HG03439 (cell line): ENCODE measurements around the gene PCDHGA1.

Source experiments
- ATAC-seq: cut with Tn5 transposase; IDR thresholded peaks from one replicate; pipeline ENCODE4 v1.9.1; 2021; ENCODE audit warnings: mild to moderate bottlenecking, moderate library complexity; ENCODE audit not compliant: unreplicated experiment

Gene PCDHGA1

GRCh38 chr5:141527426-141527825, 197.1 kb downstream of the PCDHGA1 start:
- no peak for ATAC-seq

DNA sequence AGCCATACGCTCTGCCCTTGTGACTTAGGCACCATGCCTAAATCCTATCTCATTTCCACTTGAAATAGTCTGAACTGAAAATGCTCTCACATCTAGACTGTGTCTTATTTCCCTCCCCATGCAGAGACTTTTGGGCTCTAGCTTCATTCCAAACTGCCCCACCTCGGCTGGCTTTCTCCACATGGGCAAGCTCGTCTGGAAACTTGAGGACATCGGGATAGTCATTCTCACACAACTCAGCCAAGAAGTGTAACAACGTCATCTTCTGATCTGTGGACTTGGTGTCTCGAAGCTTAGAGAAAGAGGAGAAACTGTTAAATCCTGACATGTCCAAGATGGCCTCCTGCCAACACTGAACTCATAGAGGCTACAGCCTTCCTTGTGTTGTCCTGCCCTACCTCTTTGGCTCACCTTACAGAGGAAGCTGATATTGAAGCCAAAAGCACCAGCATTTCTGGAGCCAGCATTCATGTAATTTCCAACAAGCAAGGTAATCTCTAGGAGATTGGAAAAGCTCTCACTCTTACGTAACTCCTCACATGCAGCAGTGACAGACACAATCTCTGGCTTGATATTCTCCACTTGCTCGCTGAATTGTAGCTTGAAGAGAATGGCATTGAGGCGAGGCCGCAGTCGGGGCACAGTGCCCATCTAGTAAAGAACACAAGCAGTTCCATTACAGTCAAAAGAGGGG, 198.1 kb downstream of the PCDHGA1 start:
- no peak for ATAC-seq

- no peak for ATAC-seq
These were observed 198.7 kb downstream of the PCDHGA1 start for GRCh38 chr5:141529002-141529401.

DNA sequence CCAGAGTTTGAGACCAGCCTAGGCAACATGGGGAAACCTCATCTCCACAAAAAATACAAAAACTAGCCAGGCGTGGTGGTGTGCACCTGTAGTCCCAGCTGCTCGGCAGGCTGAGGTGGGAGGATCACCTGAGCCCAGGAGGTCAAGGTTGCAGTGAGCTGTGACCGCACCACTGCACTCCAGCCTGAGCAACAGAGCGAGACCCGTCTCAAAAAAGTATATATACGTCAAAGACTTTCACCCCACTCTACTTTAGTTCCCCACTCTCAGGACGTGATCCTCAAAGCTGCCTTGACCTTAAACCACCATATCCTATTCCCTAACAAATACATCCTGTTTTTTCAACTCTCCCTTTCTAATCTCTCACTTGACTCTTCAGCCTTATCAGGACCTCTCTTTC, 199.6 kb downstream of the PCDHGA1 start:
- no peak for ATAC-seq

DNA sequence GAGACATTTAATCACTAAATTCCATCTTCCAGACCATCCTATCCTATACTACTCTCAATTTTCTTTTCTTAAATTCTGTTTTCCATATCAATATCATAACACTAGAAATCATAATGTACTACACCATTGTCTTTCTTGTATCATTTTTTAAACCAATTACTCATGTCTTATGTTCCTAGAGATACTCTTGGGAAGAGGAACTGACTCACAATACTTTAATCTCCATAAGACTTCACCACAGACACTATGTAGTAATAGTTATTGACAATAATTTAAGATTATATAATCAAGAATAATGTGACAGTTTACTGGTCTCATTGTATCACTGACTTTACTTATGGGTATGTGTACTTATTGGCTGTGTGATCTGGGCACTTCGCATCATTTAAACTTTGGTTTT, 202.4 kb downstream of the PCDHGA1 start:
- ATAC-seq, result no peak

GRCh38 chr5:141533897-141534296, 203.6 kb downstream of the PCDHGA1 start:
- no peak for ATAC-seq

DNA sequence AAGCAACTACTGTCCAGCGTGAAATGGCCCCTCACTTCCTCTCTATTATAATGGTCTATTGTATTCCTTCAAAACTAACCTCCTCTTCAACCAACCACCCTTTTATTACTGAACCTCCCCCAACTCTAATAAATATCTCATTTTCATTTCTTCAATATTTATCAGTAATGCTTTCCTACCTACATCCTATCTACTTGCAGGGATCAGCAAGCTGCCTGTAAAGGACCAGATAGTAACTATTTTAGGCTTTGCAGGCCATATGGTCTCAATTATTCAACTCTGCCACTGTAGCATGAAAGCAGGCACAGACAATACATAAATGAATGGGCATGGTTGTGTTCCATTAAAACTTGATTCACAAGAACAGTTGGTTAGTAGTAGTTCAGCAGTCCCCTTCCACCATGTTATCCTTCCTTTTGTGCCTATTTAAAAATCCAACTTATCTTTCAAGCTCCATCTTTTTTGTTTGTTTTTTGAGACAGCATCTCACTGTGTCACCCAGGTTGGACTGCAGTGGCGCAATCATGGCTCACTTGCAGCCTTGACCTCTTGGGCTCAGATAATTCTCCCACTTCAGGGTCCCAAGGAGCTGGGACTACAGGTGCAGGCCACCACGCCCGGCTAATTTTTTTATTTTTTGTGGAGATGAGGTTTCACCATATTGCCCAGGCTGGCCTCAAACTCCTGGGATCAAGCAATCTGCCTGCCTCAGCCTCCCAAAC, 204.3 kb downstream of the PCDHGA1 start:
- no peak for ATAC-seq

DNA sequence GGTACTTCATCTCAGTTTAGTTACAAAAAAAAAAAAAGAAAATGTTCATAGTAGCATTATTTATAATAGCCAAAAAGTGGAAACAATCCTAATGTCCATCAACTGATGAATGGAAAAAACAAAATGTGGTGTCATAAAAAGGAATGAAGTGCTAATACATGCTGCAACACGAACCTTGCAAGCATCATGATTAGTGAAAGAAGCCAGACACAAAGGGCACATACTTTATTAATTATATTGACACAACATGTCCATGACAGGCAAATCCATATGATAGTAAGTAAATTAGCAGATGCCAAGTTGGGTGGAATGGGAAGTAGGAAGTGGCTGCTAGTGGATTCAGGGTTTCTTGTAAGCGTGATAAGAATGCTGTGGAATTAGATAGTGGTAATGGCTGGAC, 212.7 kb downstream of the PCDHGA1 start:
- ATAC-seq, result no peak

DNA sequence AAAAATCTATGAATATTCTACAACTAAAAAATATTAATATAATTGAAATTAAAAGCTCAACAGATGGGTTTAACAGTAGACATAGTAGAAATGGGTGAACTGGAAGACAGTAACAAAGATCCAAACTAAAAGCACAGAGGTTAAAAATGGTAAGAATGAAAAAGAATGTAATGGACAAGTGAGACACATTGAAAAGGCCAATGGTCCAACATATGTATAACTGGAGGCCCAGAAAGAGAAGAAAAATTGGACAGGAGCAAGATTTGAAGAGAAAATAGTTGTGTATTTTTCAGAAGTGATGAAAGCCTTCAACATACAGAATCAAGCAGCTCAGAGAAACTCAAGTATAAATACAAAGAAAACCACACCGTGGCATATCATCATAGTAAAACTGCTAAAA, 217.2 kb downstream of the PCDHGA1 start:
- ATAC-seq, result no peak

DNA sequence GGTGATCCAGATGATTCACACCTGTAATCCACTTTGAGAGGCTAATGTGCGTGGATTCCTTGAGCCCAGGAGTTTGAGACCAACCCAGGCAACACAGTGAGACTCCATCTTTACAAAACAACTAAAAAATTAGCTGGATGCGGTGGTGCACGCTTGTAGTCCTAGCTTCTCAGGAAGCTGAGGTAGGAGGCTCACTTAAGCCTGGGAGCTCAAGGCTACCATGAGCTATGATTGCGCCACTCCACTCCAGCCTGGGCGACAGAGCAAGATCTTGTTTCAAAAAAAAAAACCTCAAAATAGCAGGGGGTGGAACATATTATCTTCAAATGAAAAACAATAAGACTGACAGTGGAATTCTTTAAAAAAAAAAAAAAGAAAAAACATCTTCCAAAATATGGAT, 217.6 kb downstream of the PCDHGA1 start:
- ATAC-seq, result no peak

GRCh38 chr5:141557681-141558136, 227.4 kb downstream of the PCDHGA1 start:
- peak; percentile 64 for ATAC-seq

GRCh38 chr5:141558150-141558549, 227.8 kb downstream of the PCDHGA1 start:
- ATAC-seq, result no peak

DNA sequence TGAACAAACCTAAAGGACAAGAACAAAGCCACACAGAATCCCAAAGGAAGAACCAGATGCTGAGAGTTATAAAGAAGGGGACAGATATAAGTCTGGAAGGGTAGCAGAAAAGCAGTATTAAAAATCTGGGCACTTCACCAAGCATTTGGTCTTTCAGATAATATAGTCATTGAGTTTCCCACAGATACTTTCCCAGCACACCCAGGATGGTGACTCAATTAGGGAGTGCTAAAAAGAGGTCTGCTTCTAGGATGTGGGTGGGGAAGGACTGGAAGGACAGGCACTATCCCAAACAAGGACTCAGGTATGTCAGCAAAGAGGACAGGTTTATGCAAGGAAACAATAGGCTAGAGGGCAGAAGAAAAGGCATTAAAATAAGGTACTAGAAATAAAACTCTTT, 229.1 kb downstream of the PCDHGA1 start:
- ATAC-seq, result no peak

GRCh38 chr5:141560151-141560550, 229.8 kb downstream of the PCDHGA1 start:
- no peak for ATAC-seq

GRCh38 chr5:141560725-141561483, 230.6 kb downstream of the PCDHGA1 start:
- ATAC-seq, result no peak
